Epithelial cell of esophagus (primary cell): ENCODE results near the gene ANGPTL7.
A peak's percentile ranks its signal among the peaks of the same experiment; 100 is the strongest.

Source experiments
- DNase-seq: peaks from one replicate; pipeline ENCODE4 v3.0.0; 2010; ENCODE audit warnings: low read depth
- H3K4me3 ChIP-seq: 2 replicates; pipeline ENCODE4 v1.5.1; 2011; ENCODE audit warnings: mild to moderate bottlenecking, low read length, control low read depth
- CTCF ChIP-seq: IDR thresholded peaks from 2 replicates; pipeline ENCODE4 v1.5.1; 2011; ENCODE audit warnings: low read depth, mild to moderate bottlenecking, low read length, control low read depth, inconsistent platforms; ENCODE audit not compliant: insufficient read depth; ENCODE audit errors: missing control alignments

The ANGPTL7 gene

GRCh38 chr1:11147197-11147770 is 41.9 kb upstream of the ANGPTL7 start:
- no peak for TF ChIP-seq CTCF
- peak; percentile 80 for DNase-seq
- no peak overlapping the region for H3K4me3 ChIP-seq

- H3K4me3 ChIP-seq: no peak overlapping the region
- no peak for DNase-seq
- no peak for TF ChIP-seq CTCF
Observed at GRCh38 chr1:11150326-11150725, 38.8 kb upstream of the ANGPTL7 start.

- no peak overlapping the region for H3K4me3 ChIP-seq
- TF ChIP-seq CTCF: no peak
- no peak for DNase-seq
Observed at GRCh38 chr1:11151114-11151513, 38.0 kb upstream of the ANGPTL7 start.

- DNase-seq: no peak
- TF ChIP-seq CTCF: no peak
Observed at GRCh38 chr1:11151826-11152612, 37.1 kb upstream of the ANGPTL7 start.

GRCh38 chr1:11152755-11153154 is 36.4 kb upstream of the ANGPTL7 start:
- no peak for TF ChIP-seq CTCF
- no peak overlapping the region for H3K4me3 ChIP-seq
- no peak for DNase-seq

More at GRCh38 chr1:11151826-11152612, 37.1 kb upstream of the ANGPTL7 start:
- H3K4me3 ChIP-seq: no peak overlapping the region

- DNase-seq: no peak
- no peak for TF ChIP-seq CTCF
- no peak overlapping the region for H3K4me3 ChIP-seq
Observed at GRCh38 chr1:11153184-11153583, 36.0 kb upstream of the ANGPTL7 start.
